Type B pancreatic cell (in vitro differentiated cells): ENCODE measurements around the gene IMPG1. TPM values are rescaled to one million over a fixed set of nuclear protein-coding genes. Genes with fewer than 3 reads are reported as not detected.

Experiments
- DNase-seq: peaks from one replicate; pipeline ENCODE4 v3.0.0; 2021; ENCODE audit warnings: mixed read lengths; ENCODE audit not compliant: unreplicated experiment; ENCODE audit errors: extremely low spot score
- H3K27ac Mint-ChIP-seq: 2 replicates; pipeline ENCODE4 v1.8.0; 2021; ENCODE audit warnings: mild to moderate bottlenecking, mixed read lengths
- H3K27me3 Mint-ChIP-seq: 2 replicates; pipeline ENCODE4 v1.8.0; 2021; ENCODE audit warnings: mixed read lengths
- H3K36me3 Mint-ChIP-seq: 2 replicates; pipeline ENCODE4 v1.8.0; 2021; ENCODE audit warnings: mixed read lengths
- H3K4me1 Mint-ChIP-seq: one replicate; pipeline ENCODE4 v1.8.0; 2021; ENCODE audit warnings: mixed read lengths; ENCODE audit not compliant: unreplicated experiment
- H3K4me3 Mint-ChIP-seq: 2 replicates; pipeline ENCODE4 v1.8.0; 2021; ENCODE audit warnings: mild to moderate bottlenecking, mixed read lengths
- H3K9me3 Mint-ChIP-seq: 2 replicates; pipeline ENCODE4 v1.8.0; 2021; ENCODE audit warnings: mixed read lengths
- total RNA-seq: library from RNA; stranded (reverse); gene quantifications from 2 replicates; pipeline ENCODE4 v1.2.1, GENCODE V29; 2021; ENCODE audit warnings: low replicate concordance
- TF ChIP-seq, protein P1 (sequence below): fragments of 200-600 bp; sonication (generic); conservative IDR thresholded peaks from 2 replicates; pipeline ENCODE4 v1.5.0; 2021; ENCODE audit warnings: antibody characterized with exemption, mild to moderate bottlenecking

The IMPG1 gene
- total RNA-seq, 1 donor from 2014 or later = not detected

DNA sequence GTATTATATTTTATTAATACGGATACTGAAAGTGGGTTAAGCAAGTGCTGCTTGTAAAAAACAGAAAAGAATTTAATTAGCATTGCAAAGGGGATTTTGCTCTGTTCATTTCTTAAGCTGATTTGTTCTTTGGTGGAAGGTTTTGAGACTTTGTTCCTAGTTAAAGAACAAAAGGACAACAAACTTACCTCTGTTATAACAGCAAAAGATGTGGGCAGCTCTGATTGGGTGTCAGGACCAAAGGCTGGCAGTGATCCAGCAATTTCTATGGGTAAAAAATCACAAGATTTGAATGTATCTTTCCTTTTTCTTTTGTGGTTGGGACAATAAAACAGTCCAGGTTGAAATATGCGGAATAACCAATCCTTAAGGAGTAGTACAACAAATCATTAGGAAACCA, 68.8 kb downstream of the IMPG1 start:
- TF ChIP-seq, protein P1, sequence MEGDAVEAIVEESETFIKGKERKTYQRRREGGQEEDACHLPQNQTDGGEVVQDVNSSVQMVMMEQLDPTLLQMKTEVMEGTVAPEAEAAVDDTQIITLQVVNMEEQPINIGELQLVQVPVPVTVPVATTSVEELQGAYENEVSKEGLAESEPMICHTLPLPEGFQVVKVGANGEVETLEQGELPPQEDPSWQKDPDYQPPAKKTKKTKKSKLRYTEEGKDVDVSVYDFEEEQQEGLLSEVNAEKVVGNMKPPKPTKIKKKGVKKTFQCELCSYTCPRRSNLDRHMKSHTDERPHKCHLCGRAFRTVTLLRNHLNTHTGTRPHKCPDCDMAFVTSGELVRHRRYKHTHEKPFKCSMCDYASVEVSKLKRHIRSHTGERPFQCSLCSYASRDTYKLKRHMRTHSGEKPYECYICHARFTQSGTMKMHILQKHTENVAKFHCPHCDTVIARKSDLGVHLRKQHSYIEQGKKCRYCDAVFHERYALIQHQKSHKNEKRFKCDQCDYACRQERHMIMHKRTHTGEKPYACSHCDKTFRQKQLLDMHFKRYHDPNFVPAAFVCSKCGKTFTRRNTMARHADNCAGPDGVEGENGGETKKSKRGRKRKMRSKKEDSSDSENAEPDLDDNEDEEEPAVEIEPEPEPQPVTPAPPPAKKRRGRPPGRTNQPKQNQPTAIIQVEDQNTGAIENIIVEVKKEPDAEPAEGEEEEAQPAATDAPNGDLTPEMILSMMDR = no peak
- H3K27ac Mint-ChIP-seq = no peak overlapping the region
- no peak for DNase-seq
- no peaks in the 10 kb centered on the region for H3K36me3 Mint-ChIP-seq
- no peaks in the 10 kb centered on the region for H3K9me3 Mint-ChIP-seq
- no peak overlapping the region for H3K4me3 Mint-ChIP-seq
- no peaks in the 10 kb centered on the region for H3K27me3 Mint-ChIP-seq
- no peaks in the 10 kb centered on the region for H3K4me1 Mint-ChIP-seq

GRCh38 chr6:76003113-76003512, 69.3 kb downstream of the IMPG1 start:
- Mint-ChIP-seq H3K4me3 (no peak overlapping the region), H3K27me3 (no peaks in the 10 kb centered on the region), H3K27ac (no peak overlapping the region), H3K4me1 (no peaks in the 10 kb centered on the region), H3K36me3 (no peaks in the 10 kb centered on the region), H3K9me3 (no peaks in the 10 kb centered on the region)
- TF ChIP-seq, protein P1 = no peak
- no peak for DNase-seq

- no peaks in the 10 kb centered on the region for H3K4me1 Mint-ChIP-seq
- H3K27me3 Mint-ChIP-seq = no peaks in the 10 kb centered on the region
- H3K9me3 Mint-ChIP-seq = no peaks in the 10 kb centered on the region
- TF ChIP-seq, protein P1 = no peak
- no peaks in the 10 kb centered on the region for H3K36me3 Mint-ChIP-seq
- no peak overlapping the region for H3K4me3 Mint-ChIP-seq
- H3K27ac Mint-ChIP-seq = no peak overlapping the region
- no peak for DNase-seq
These were observed 71.8 kb downstream of the IMPG1 start for GRCh38 chr6:76000629-76001028.

GRCh38 chr6:75997696-75998095, 74.8 kb downstream of the IMPG1 start:
- no peaks in the 10 kb centered on the region for H3K9me3 Mint-ChIP-seq
- H3K4me3 Mint-ChIP-seq = no peak overlapping the region
- H3K27me3 Mint-ChIP-seq = peaks cover 4% of the 10 kb centered on the region
- H3K4me1 Mint-ChIP-seq = no peaks in the 10 kb centered on the region
- H3K36me3 Mint-ChIP-seq = no peaks in the 10 kb centered on the region
- H3K27ac Mint-ChIP-seq = no peak overlapping the region
- no peak for DNase-seq
- TF ChIP-seq, protein P1 = no peak

DNA sequence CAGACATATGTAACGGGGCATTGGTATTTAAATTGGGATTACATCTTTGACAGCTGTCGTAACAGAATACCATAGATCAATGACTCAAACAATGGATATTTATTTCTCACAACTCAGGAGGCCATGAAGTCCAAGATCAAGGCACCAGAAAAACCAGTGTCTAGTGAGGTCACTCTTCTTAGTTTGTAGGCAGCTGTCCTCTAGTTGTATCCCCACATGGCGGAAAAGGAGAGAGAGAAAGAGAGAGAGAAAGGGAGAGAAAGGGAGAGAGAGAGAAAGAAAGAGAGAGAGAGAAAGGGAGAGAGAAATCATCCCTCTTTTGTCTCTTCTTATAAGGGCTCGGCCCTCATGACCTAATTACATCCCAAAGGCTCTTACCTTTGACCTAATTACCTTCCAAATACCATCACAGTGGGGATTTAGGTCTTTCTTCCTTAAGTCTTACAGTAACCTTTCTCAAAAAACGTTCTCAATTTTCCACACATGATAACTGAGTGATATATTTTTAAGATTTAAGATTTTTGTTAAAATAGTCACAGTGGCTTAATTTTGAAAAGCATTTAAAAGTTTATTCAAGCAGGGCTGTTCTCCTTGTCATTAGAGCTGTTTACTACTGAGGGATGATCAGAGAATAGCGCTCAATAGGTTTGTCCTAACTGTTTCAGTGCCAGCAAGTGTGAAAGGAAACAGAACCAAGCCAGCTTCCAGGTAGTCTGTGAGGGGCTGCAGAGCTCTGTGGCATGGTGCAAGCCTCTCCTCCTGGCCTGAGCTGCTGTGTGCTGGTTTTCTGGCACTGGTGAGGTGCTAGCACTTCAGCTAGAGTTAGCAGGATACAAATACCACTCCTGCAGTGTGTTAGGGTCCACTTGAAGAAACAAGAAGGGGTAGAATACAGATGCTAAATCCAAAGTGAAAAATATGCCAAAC, 79.0 kb downstream of the IMPG1 start:
- Mint-ChIP-seq H3K4me3 (no peak overlapping the region), H3K4me1 (no peaks in the 10 kb centered on the region), H3K9me3 (no peaks in the 10 kb centered on the region), H3K27me3 (peaks cover 4% of the 10 kb centered on the region), H3K36me3 (no peaks in the 10 kb centered on the region), H3K27ac (no peak overlapping the region)
- no peak for DNase-seq
- TF ChIP-seq, protein P1 = no peak
